ENCODE data around the gene SLC2A13. TPM values are rescaled to one million over a fixed set of nuclear protein-coding genes. Genes with fewer than 3 reads are reported as not detected.

SLC2A13 gene
- total and polyA plus RNA-seq, 10 of the 15 experiments (the other 5 are each of a cell fraction or from before 2014, with no cell fraction given) = 0.05 to 3.7 (median 0.25) TPM

- H4K20me1 ChIP-seq (ENCODE audit: control insufficient read depth, insufficient read depth) = no peaks in the 10 kb centered on the region
- H3K4me3 ChIP-seq = no peak overlapping the region
- H3K27ac ChIP-seq (ENCODE audit: control insufficient read depth, insufficient read depth) = no peak overlapping the region
- POLR2A ChIA-PET = no interaction called here
- H3K9ac ChIP-seq (ENCODE audit: control insufficient read depth, insufficient read depth, low read length) = no peak overlapping the region
- WGBS (ENCODE audit: insufficient coverage, insufficient replicate concordance, low lambda C conversion rate, missing lambda C conversion rate) = 40% methylated on average over 2 of the region's 2 CpGs
- no peak for FAIRE-seq
- SMC1A ChIA-PET (ENCODE audit: uncharacterized antibody, unreplicated experiment) = interaction anchor here (0.9 to 1.4 kb wide), 4 partner anchors 21 to 292 kb away, joined by 3 to 5 read pairs (median 4); partner anchors contain the start of gene SLC2A13
- no peak for ATAC-seq
- H3K9me3 ChIP-seq (replicated peaks; ENCODE audit: control insufficient read depth, insufficient read depth, low read length) = no peaks in the 10 kb centered on the region
- in situ Hi-C loops (cut with MboI) (no loop called here), intact Hi-C loops (cut with micrococcal nuclease; ENCODE audit: unreplicated experiment) (no loop called here)
- BruUV-seq (replicated peaks) = no TSS peak
- no peak overlapping the region for H2AFZ ChIP-seq (ENCODE audit: control insufficient read depth, low read depth, low read length)
- H3K79me2 ChIP-seq (ENCODE audit: control insufficient read depth, insufficient read depth, low read length) = no peaks in the 10 kb centered on the region
- CTCF ChIA-PET = interaction anchor here (0.6 to 1.5 kb wide), 3 partner anchors 9 to 229 kb away, joined by 3 to 5 read pairs (median 3); no protein-coding TSS in a partner anchor
- H3K4me1 ChIP-seq (ENCODE audit: control insufficient read depth, insufficient read depth, low read length) = no peaks in the 10 kb centered on the region
- H3K27me3 ChIP-seq (replicated peaks in 1 of 2; ENCODE audit: control insufficient read depth in 2 of 2, insufficient read depth in 2 of 2, low read length in 1 of 2) = no peaks in the 10 kb centered on the region
- no peak for DNase-seq (ENCODE audit: low read depth, low spot score)
- RAD21 ChIA-PET (ENCODE audit: unreplicated experiment) = no interaction called here
- no peaks in the 10 kb centered on the region for H3K36me3 ChIP-seq (ENCODE audit: control insufficient read depth in 2 of 2, insufficient read depth in 2 of 2, low read length in 1 of 2)
- H3K4me2 ChIP-seq (ENCODE audit: control insufficient read depth, insufficient read depth) = no peak overlapping the region
- TF ChIP-seq NBN (IDR thresholded peaks at IDR 0.05) (no peak), CBFB (IDR thresholded peaks at IDR 0.05; ENCODE audit: low read depth) (no peak), FOXM1 (IDR thresholded peaks at IDR 0.05; ENCODE audit: low read depth, low read length) (no peak), HDAC6 (IDR thresholded peaks at IDR 0.05; ENCODE audit: unreplicated experiment) (no peak), KLF5 (IDR thresholded peaks at IDR 0.05; ENCODE audit: partially characterized antibody) (no peak), POLR2AphosphoS2 (IDR thresholded peaks at IDR 0.05; ENCODE audit: low read depth, low read length) (no peak), EP300 (IDR thresholded peaks at IDR 0.05; ENCODE audit: borderline replicate concordance in 1 of 2, control insufficient read depth in 1 of 2, low read depth in 2 of 2, low read length in 2 of 2) (no peak), NFYB (IDR thresholded peaks at IDR 0.05; ENCODE audit: insufficient read depth, low read depth, low read length) (no peak), GABPA (IDR thresholded peaks at IDR 0.05; ENCODE audit: low read depth) (no peak), SP1 (IDR thresholded peaks at IDR 0.05; ENCODE audit: low read depth, low read length) (no peak), IKZF1 (conservative IDR thresholded peaks at IDR 0.05) (no peak), NR2F1 (conservative IDR thresholded peaks at IDR 0.05) (no peak)
- TF ChIP-seq, protein P1, sequence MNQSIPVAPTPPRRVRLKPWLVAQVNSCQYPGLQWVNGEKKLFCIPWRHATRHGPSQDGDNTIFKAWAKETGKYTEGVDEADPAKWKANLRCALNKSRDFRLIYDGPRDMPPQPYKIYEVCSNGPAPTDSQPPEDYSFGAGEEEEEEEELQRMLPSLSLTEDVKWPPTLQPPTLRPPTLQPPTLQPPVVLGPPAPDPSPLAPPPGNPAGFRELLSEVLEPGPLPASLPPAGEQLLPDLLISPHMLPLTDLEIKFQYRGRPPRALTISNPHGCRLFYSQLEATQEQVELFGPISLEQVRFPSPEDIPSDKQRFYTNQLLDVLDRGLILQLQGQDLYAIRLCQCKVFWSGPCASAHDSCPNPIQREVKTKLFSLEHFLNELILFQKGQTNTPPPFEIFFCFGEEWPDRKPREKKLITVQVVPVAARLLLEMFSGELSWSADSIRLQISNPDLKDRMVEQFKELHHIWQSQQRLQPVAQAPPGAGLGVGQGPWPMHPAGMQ (IDR thresholded peaks at IDR 0.05; ENCODE audit: borderline replicate concordance) = no peak
These were observed 291.3 kb downstream of the SLC2A13 start for GRCh38 chr12:39814626-39815025.

Data from GM12878 (cell line).